NOMO-1 treated with DMSO at 0.1 percent for 48 hours (cell line): ENCODE data around the gene GCK.
A peak's percentile ranks its signal among the peaks of the same experiment; 100 is the strongest.

Source experiments
- DNase-seq: peaks from one replicate; lab custom pipeline; 2025; ENCODE audit not compliant: unreplicated experiment; lab: John Stamatoyannopoulos, UW

The GCK gene

DNA sequence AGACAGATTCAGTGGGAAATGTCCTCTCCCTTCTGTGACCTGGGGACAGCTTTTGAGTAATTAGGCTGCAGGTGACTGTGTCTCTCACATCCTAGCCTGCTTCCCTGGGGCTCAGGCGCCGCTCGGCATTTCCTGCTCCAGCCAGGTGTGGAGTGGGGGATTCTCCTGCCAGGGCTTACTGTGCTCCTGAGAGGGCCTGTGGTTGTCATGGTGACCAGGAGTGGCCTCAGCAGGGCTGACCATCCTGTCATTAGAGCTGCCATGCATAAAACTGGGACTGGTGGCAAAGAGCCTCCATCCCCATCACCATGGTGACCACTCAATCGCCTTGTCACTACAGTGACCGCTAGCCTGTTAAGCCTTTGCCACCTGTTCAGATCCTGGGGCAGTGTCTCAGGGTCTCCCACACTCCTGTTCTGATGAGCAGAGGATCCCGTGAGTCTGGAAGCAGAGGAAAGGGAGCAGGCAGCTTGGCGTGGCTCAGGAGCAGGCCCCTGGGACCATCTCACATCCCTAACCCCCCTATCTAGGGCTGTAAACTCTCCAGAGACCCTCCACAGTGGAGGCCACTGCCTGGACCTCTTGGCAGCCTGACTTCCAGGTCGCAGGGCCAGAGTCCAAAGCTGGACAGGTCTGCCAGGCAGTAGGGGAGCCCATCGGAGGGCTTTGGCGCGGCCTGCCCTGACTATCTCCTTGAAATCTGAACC, at the start of gene GCK:
Gene GCK (minus strand): TSS at position 154 of the 707 bp plus-strand sequence. CDS start 486 bp downstream, outside the sequence.
- DNase-seq, result no peak

DNA sequence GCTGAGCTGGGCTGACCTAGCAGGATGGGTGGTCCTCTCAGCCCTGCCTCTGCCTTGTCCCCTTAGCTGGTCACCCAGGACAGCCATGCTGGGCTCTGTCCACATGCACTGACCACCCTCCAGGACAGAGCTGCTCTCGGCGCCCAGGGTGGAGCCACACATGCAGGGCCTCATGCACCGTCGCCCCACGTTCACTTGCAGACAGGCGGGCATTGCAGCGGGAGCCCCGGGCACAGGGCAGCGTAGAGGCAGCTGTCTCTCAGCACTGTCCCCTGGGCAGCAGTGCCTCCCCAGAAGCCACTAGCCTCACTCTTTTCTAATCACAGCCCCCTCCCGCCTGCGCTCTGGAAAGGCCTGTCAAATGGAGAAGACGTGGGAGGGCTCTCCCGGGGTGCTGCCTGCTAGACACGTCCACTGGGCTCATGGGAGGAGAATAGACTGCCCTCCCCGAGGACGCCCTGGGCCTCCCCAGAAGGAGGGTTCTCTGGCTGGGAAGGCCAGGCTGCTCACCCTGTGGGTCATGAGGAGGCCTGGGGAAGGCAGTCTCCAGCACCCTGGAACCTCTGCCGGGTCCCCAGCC, 49.0 kb upstream of the GCK start:
- DNase-seq, result no peak

DNA sequence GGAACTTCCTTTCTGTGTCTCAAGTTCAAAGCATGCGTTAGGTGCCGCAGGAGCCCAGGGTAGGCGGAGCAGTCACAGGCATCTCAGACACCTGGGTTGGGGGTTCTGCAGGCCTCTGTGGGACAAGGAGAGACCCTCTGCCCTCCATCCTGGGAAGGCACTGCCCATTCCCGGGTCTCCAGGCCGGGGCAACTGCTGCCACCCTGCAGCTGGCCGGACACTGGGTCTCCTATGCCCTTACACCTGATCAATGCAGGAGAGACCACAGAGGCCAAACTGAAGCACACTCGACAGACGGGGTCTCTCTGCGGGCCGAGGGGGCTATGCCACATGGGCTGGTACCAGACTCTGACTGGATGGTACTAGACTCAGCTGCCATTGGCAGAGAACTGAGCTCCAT, 48.5 kb upstream of the GCK start:
- no peak for DNase-seq

DNA sequence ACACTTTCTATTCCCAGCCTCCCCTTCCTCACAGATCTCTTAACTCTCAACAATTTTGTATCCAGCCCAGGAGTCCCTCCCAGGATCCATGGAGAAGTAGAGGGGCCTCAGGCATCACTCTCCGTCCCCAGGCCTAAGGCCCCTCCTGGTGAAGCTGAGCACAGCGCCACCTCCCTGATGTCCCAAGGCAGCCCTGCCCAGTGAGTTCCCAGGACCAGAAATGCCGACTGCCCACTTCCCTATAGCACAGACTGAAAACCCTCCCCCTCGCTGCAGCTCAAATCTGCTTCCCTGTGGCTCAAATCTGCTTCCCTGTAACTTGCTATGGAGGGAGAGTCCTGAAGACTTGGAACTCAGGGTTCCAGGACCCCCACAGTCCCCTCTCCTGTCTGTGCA, 47.1 kb upstream of the GCK start:
- DNase-seq, result peak; percentile 63

DNA sequence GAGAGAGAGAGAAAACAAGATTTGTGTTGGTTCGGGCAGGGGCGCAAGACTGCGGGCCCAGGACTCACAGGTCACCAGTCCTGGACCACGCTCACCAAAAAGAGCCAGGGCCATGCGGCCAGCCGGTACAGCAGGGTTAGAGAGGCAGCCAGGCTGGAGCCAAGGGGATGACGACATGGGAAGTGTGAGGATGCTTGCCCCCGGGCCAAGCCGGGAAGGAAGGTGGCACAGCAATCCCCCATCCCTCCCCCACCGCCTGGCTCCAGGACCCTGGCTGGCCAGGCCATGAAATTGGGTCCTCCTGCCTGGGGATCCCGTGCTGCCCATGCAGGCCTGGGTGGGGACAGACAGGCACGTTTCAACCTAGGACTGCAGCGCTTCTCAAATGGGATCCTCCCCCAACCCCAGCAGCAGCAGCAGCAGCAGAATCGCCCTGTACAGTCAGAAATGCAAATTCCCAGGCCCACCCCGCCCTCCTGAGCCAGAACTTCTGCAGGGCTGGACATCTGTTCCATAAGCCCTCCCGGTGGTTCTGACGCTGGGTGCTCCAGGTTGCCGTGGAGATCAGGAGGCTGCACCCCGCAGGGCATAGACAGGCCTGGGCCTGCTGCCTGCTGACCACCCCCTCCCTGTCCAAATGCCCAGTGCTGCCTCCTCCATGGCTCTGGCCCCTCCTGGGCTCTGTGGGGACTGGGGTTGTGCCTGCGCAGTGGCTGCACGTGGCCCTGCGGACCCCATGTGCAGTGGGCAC, 46.5 kb upstream of the GCK start:
- no peak for DNase-seq

DNA sequence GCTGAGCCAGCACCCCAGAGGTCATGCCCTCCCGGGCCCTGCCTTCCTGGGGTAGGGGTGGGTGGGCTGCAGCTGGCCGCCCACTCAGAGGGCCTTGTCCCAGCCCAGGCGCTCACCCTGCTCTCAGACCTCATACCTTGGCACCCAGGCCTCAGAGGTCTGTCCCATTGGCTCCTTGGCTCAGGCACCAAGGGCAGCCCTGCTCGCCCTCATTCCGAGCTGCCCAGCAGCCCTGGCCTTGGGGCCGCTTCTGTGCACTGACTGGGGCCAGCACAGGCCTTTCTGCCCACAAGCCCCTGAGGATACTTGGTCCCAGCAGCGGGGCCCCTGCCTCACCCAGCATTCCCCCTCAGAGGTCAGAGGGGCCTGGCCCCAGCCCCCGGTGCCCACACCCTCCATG, 45.8 kb upstream of the GCK start:
- no peak for DNase-seq

DNA sequence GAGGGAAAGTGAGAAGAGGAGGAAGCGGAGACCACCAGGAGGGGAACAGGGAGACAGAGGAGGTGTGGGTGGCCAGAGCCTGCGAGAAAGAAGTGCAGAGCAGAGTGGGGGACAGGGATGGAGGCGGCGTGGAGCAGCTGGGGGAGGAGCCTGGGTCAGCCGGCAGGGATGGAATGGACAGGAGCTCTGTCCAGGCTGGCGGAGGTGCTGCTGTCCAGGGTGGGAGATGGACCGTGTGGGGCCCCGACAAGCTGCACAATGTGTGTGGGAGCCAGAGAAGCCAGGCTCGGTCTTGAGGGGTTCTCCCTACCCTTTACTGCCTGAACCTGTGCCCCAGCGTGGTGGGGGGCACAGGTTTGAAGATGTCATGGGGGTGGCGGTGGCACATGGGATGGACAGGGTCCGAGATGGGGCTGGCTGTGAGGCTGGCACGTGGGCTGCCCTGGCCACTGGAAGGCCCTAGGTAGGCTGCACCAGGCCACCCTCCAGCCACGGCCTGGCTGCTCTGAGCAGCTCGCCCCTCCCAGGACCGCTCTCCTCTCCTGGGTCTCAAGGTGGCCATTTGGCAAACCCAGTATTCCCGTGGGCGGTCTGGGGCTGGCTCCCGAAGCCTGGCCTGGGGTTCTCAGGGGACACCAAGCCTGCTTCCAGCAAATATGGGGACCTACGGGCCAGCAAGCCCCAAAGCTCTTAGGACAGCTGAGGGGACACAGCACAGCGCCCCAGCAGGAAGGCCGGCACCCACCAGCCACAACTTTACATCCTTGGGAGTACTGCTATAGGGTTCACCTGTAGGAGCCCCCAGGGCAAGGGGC, 43.9 kb upstream of the GCK start:
- no peak for DNase-seq

DNA sequence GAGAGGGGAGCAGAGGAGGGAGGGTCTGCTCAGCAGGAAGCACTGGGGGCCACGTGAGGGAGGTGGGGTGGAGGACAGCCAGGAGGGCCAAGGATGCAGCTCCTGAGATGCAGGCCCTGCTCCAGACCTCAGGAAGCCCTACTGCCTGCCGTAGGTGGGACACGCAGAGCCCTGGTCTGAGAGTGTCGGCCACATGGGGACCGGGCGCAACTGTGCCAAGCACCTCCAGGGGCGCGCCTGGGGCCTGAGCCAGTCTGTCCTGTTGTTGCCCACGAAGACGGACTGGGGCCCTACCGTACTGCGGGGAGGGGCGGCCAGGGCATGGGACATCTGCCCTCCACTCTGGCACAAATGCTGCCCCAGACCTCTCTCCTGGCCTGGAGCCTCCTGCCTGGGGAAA, 43.2 kb upstream of the GCK start:
- no peak for DNase-seq

DNA sequence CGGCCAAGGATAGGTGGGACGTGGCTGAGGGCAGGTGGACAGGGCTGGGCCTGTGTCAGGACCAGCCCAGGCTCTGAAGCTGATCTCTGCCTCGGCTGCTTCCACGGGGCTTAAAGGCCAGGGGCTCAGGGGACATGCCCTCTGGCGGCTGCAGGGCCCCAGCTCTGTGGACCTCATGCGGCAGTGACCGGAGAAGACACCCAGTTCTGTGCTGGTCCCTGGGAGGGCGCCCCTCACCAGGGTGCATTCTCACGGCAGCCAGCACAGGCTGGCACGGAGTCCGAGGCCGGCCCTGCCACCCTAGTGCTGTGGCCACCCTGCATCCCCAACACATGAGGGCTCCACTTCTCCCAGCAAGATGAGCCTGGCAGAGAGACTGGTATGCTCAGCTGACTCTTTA, 41.8 kb upstream of the GCK start:
- DNase-seq, result no peak

DNA sequence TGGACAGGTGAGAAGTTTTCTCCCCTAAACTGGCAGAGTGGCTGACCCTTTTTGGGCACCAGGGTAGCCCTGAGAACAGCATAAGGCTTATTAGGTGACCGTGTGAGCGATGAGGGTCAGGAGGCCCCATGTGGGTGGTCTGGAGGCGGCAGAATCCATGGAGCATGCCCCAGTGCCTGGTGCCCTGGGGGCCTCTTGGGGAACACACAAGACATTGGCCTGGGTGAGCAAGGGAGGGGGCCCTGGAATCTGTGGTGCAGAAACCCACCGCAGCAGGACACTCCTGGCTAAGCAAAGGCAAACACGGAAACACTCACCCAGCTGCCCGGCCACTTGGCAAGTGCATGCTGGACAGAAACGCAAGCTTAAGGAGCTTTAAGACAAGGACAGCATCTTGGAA, 41.0 kb upstream of the GCK start:
- DNase-seq, result no peak

DNA sequence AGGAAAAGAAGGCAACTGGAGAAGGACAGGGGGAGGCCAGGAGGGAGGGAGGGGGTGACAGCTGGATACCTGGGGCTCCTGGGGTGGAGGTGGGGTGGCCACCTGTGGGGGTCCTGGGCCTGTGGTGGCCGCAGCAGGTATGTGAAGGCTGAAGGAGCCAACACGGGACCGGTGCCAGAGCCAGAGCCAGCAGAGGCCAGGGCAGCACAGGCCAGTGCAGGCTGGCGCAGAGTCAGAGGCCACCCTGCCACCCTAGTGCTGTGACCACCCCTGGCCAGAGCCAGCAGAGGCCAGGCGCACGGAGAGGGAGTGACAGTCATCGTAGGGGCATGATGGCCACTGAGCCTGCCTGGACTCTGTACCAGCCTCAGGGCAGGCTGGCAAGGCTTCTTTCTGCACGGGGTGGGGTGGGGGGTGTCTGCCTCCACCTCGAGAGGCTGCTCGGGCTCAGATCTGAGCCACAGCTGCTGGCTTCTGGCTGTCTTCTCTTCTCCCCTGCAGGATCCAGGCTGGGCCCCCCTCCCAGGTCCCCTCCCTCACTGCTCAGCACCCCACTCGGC, 40.4 kb upstream of the GCK start:
- no peak for DNase-seq

DNA sequence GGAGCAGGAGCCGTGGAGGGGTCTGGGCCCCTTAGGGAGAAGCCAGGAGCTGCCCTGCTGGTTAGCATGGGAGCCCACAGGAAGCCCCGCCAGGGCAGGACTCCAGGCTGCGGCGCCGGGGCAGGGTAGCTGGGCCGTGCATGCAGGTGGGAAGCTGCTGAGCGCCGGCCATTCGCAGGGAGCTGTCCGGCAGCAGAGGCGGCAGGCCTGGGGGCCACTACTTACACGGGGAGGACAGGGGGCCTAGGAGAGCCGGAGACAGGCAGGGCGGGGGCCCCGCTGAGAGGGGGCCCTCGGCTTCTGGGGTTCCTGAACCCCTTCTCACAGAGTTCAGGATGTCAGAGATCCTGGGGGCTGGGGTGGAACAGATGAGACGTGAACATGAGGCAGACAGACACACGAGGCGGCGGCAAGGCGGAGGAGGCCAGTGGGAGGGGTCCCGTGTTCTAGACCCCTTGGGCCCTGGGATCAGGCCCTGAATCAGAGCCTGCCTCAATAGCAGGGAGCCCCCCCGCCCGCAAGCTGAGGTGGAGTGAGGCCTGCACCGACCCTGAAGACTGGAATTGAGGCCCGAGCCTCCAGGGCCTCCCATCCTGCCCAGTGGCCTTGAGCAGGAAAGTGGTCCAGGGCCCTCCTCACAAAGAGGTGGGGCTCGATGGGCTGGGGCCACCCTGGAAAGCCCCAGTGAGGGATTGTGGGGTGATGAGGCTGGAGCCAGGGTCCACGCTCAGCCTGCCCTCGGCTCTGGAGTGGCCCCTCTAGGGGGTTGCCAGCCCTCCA, 39.5 kb upstream of the GCK start:
- DNase-seq, result no peak

DNA sequence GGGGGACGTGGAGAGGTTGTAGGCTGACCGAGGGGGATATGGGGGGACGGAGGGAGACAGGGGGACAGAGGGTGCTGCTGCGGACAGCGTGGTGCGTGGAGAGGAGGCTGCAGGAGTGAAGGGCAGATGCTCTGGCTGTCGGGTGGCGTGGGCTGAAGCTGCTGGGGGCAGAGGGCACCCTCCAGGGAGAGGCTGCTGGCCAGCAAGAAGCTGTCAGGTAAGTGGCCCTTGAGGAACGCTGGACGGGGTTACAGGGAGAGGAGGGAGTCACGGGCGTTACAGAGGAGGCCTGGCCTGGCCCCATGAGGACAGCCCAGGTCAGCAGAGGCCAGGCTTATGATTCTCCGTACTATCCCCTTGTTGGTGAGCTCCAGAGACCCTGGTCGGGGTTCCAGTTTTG, 38.7 kb upstream of the GCK start:
- no peak for DNase-seq

DNA sequence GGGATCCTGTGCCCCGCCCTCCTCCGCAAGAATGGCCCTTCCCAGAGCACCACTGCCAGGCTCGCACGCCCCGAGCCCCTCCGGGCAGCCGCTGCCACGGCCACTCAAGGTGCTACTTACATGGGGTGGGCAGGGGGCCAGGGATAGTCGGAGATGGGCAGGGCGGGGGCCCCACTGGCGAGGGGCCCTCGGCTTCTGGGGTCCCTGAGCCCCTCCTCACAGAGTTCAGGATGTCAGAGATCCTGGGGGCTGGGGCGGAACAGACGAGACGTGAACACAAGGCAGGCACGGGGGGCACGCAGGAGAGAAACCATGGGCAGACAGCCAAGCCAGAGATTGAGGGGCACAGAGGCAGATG, 37.1 kb upstream of the GCK start:
- DNase-seq, result no peak

DNA sequence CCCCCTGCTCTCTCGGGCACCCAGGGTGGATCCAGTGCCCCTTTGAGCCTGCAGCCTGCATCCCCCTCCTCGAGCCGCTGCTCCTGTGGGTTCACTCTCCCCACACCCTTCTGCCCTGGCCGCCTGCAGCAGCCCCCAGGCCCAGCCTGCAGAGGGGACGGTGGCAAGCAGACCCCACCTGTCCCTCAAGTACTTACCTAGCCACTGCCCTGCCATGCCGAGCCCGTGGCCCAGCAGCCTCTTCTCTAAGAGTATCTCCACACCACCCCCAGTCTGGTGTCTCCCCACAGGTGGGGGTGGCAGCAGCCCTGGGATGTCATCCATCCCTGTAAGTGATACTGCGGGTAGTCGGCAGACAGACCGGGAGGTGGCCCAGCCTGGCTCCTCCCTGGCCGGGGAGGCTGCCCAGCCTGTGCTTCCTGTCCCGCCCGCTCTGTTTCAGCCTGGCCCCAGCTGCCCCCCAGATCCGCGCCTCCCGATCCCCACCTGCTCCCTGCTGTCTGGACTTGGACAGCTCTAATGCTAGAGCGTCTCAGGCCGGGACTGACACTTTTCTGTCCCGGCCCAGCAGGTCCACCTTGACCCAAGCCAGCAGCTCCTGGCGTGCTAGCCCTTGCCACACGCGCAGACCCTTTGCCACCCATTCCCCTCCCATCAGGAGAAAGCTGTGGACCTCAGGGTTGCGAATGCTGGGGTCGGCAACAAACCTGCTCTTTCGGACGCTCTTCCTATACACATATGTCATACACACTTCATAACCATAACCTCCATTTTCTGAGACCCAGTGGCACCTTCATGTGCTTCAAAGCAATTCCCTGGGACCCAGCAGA, 36.5 kb upstream of the GCK start:
- no peak for DNase-seq

DNA sequence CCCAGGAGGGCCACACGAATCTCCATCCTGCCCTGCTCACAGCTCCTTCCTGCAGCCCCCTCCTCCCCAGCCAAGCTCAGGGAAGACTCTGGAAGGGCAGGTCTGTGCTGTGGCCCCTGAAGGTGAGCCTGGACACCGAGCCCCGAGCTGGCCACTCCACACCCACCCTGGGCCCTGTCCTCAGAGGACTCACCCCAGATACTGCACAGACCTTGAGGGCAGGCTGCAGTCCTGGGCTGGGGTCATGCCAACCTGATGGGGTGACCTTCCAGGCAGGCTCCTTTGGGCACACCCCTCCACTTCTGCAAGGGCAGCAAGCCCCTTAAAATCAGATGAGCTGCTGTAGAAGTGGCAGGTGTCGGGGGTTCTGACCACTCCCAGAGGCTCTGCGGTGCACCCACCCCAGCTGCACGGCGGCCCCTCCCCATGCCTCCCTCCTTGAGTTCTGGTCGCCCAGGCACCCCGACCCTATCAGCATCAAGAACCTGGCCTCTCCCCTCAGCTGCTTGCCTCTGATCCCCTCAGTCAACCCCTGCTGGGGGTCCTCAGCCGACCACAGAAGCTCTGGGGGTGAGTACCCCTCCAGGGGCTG, 35.8 kb upstream of the GCK start:
- DNase-seq, result no peak

DNA sequence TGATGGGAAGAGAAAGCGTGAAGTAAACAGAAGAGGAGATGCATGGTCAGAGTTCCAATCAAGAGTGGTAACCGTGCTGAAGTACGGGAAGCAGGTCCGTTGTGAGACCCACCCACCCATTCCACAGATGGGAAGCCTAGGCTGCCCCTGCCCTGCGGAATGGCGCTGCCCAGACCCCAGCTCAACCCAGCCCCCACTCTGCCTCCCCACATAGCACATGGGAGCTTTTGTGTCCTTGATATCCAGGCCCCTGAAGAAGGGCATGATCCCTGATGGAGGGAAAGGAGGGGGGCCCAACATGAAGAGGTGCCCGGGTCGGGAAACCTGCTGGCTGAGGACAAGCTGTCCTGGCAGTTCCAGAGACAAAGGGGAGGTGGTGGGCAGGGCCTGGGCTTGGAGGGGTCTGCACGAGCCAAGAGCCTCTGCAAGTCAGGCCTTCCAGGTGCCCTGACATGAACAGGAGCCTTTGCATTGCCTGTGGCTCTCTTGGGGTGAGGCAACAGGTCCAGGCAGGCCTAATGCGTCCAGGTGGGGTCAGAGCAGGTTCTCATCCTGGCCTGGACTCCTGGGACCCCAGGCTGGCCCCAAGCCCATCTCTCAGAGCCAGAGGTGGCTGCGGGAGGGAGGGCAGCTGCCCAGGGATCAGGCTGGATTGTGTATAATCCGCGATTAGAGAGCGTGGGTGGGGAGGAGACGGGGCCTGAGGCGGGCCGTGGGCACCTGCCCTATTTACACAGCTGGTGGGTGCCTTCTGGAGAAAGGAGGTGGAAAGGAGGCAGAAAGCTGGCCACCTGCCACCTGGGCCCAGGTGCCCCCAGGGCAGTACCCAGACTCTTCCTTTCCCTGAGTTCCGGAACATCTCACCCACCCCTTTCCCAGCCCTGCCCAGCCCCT, 35.1 kb upstream of the GCK start:
- no peak for DNase-seq

DNA sequence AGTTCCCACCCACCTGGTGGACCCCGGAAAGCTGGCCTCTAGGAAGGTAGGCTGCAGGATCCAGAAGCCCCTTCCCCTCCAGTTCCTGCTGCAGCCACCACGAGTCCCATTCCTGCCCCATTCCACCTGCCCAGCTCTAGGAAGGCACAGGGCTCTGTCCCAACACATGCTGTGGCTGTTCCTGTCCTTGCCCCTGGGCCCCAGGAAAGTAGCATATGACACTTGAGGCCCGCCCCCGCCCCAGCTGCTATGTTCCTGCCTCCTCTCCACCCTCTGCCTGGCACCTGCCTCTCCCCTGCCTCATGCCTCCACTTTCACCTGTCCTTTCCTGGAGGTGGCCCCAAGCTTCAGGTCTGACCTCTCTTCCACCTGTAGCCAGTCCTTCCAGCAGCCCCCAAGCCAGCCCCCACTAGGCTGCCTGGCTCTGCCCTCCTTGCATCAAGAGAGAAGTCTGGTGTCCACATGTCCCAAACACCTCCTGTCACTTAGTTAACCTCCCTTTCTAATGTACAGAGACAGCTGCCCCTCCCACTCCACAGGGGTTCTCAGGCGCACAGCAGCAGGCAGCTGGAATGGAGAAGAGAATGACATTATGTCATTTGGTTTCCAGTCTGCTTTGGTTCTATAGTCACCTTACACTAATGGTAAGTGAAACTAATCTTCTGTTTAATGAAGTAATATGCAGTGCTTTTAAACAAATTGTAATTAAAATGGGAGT, 34.3 kb upstream of the GCK start:
- no peak for DNase-seq
